HepG2 (cell line): Measurements from ENCODE around the gene GJE1. TPM values are rescaled to one million over a fixed set of nuclear protein-coding genes. Genes with fewer than 3 reads are reported as not detected.

ENCODE experiments used
- EEA1 ChIP-seq: sonication (generic); formaldehyde crosslinking; IDR thresholded peaks from 2 replicates; pipeline ENCODE4 v1.5.1; 2020; ENCODE audit warnings: mild to moderate bottlenecking, missing genetic modification reagents, borderline replicate concordance
- MTA3 ChIP-seq: sonication (generic); formaldehyde crosslinking; IDR thresholded peaks from 2 replicates; pipeline ENCODE4 v1.4.0; 2020; ENCODE audit warnings: missing genetic modification reagents
- MZF1 ChIP-seq: sonication (generic); formaldehyde crosslinking; IDR thresholded peaks from 2 replicates; pipeline ENCODE4 v1.8.1; 2023; ENCODE audit warnings: mild to moderate bottlenecking, missing genetic modification reagents, borderline replicate concordance
- POLR2A ChIP-seq, 2 experiments: IDR thresholded peaks; 2 replicates each; pipeline ENCODE4 v1.6.1; 2011; ENCODE audit warnings: low read depth in 2 of 2, low read length in 2 of 2, mild to moderate bottlenecking in 1 of 2, moderate library complexity in 1 of 2; ENCODE audit not compliant: insufficient read depth in 1 of 2
- POLR2AphosphoS5 ChIP-seq: IDR thresholded peaks from 2 replicates; pipeline ENCODE4 v1.6.1; 2012; ENCODE audit warnings: low read depth, low read length
- REST ChIP-seq, 2 experiments: IDR thresholded peaks; 2 replicates each; pipeline ENCODE4 v1.6.1; 2011 to 2012; ENCODE audit warnings: low read length in 2 of 2, borderline replicate concordance in 1 of 2, low read depth in 1 of 2, mild to moderate bottlenecking in 1 of 2, moderate library complexity in 1 of 2
- TEAD3 ChIP-seq: optimal IDR thresholded peaks from 2 replicates; pipeline ENCODE3; 2016; ENCODE audit warnings: borderline replicate concordance
- ZBTB38 ChIP-seq: sonication (generic); formaldehyde crosslinking; IDR thresholded peaks from 2 replicates; pipeline ENCODE4 v1.5.1; 2020; ENCODE audit warnings: mild to moderate bottlenecking, missing genetic modification reagents
- ZNF18 ChIP-seq: sonication (generic); formaldehyde crosslinking; IDR thresholded peaks from 2 replicates; pipeline ENCODE4 v1.8.0; 2022; ENCODE audit warnings: mild to moderate bottlenecking, missing genetic modification reagents; ENCODE audit not compliant: insufficient replicate concordance
- ZNF263 ChIP-seq: sonication (generic); formaldehyde crosslinking; IDR thresholded peaks from 2 replicates; pipeline ENCODE4 v1.4.0; 2020; ENCODE audit warnings: missing genetic modification reagents
- ZNF564 ChIP-seq: sonication (generic); formaldehyde crosslinking; IDR thresholded peaks from 2 replicates; pipeline ENCODE4 v1.8.1; 2023; ENCODE audit warnings: mild to moderate bottlenecking, missing genetic modification reagents
- ZNF766 ChIP-seq: sonication (generic); formaldehyde crosslinking; IDR thresholded peaks from 2 replicates; pipeline ENCODE4 v1.5.0; 2020; ENCODE audit warnings: missing genetic modification reagents, borderline replicate concordance
- ZNF770 ChIP-seq: sonication (generic); formaldehyde crosslinking; IDR thresholded peaks from 2 replicates; pipeline ENCODE4 v1.5.0; 2020; ENCODE audit warnings: mild to moderate bottlenecking, missing genetic modification reagents
- ZNF772 ChIP-seq: sonication (generic); formaldehyde crosslinking; IDR thresholded peaks from 2 replicates; pipeline ENCODE4 v1.5.0; 2020; ENCODE audit warnings: mild to moderate bottlenecking, missing genetic modification reagents
- ZNF790 ChIP-seq: sonication (generic); formaldehyde crosslinking; IDR thresholded peaks from 2 replicates; pipeline ENCODE4 v1.8.0; 2022; ENCODE audit warnings: missing genetic modification reagents, mild to moderate bottlenecking, borderline replicate concordance
- ZSCAN20 ChIP-seq: sonication (generic); formaldehyde crosslinking; IDR thresholded peaks from 2 replicates; pipeline ENCODE4 v1.4.0; 2020; ENCODE audit warnings: missing genetic modification reagents, mild to moderate bottlenecking, borderline replicate concordance
- ZSCAN21 ChIP-seq: sonication (generic); formaldehyde crosslinking; IDR thresholded peaks from 2 replicates; pipeline ENCODE4 v1.8.0; 2022; ENCODE audit warnings: mild to moderate bottlenecking, missing genetic modification reagents, moderate library complexity, borderline replicate concordance
- polyA plus RNA-seq, 8 experiments: library from polyadenylated mRNA; depleted of rRNA in 3 of 8; stranded (reverse) in 7 of 8; unstranded in 1 of 8; fragments of >200 nt; fragmentation: Illumina TruSeq in 4 of 8; extraction: Trizol in 4 of 8; gene quantifications; 2 replicates each; pipeline versions ENCODE4 v1.2.1 to v1.2.3, GENCODE V29; 2011 to 2016; ENCODE audit warnings: low read depth in 4 of 8, missing spikeins in 1 of 8, mixed read lengths in 1 of 8; ENCODE audit not compliant: insufficient read depth in 1 of 8
- total RNA-seq, 5 experiments: library from RNA; depleted of rRNA; stranded (reverse); fragments of >200 nt; fragmentation: Illumina TruSeq; extraction: Trizol; gene quantifications; 2 replicates each; pipeline ENCODE4 v1.2.3, GENCODE V29; 2016; ENCODE audit warnings: low read depth in 1 of 5
- TF ChIP-seq, protein P1 (sequence below): IDR thresholded peaks from 2 replicates; pipeline ENCODE4 v1.6.1; 2016; ENCODE audit warnings: mild to moderate bottlenecking, missing biosample characterization, missing genetic modification reagents

Gene GJE1
- total and polyA plus RNA-seq, 2 of the 13 experiments (the other 11 are each of a cell fraction or from before 2014, with no cell fraction given): not detected

- TF ChIP-seq ZNF18 (peak; percentile 90), ZSCAN21 (peak; percentile 89; the same call in 1 of the 2 replicates), ZNF564 (CRISPR knock-in tag) (peak; percentile 82), ZNF263 (peak; percentile 53; the same call in 1 of the 2 replicates), TEAD3 (CRISPR knock-in tag) (peak; percentile 95), ZNF766 (CRISPR knock-in tag) (peak; percentile 93), MZF1 (no peak), MTA3 (CRISPR knock-in tag) (no peak), EEA1 (no peak; the same call in 1 of the 2 replicates), ZSCAN20 (CRISPR knock-in tag) (no peak), POLR2AphosphoS5 (peak; percentile 95), ZNF772 (CRISPR knock-in tag) (peak; percentile 92), ZBTB38 (CRISPR knock-in tag) (peak; percentile 92), REST (IDR thresholded peaks at IDR 0.05; ENCODE audit: borderline replicate concordance in 1 of 2, low read depth in 1 of 2, low read length in 2 of 2) (peak in 1 of 2 experiments; percentile 72; a peak in 1 of 4 replicates), ZNF770 (CRISPR knock-in tag) (peak; percentile 68), ZNF790 (CRISPR knock-in tag) (no peak; the same call in 1 of the 2 replicates), POLR2A (IDR thresholded peaks at IDR 0.05; ENCODE audit: insufficient read depth in 1 of 2, low read depth in 2 of 2, low read length in 2 of 2) (peak; percentile 97 to 98)
- TF ChIP-seq, protein P1, sequence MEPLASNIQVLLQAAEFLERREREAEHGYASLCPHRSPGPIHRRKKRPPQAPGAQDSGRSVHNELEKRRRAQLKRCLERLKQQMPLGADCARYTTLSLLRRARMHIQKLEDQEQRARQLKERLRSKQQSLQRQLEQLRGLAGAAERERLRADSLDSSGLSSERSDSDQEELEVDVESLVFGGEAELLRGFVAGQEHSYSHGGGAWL (CRISPR knock-in tag): peak; percentile 89
Measured at GRCh38 chr6:142146828-142147662, 14.3 kb downstream of the GJE1 start, which contains the start of the genes NMBR and VTA1 (continued).
